Measurements from ENCODE around the gene MLKL. TPM values are rescaled to one million over a fixed set of nuclear protein-coding genes. Genes with fewer than 3 reads are reported as not detected.

The MLKL gene
- total RNA-seq, 1 donor from 2014 or later, result 28.6 TPM

- no peak for TF ChIP-seq CTCF (IDR thresholded peaks at IDR 0.05)
- H3K4me3 ChIP-seq, result no peak overlapping the region
- ATAC-seq (no peak), DNase-seq (no peak)
- H3K36me3 ChIP-seq, result no peaks in the 10 kb centered on the region
- H3K27me3 ChIP-seq, result no peaks in the 10 kb centered on the region
- intact Hi-C loops (cut with DNase I), result no loop called here
- H3K27ac ChIP-seq, result no peak overlapping the region
- no peaks in the 10 kb centered on the region for H3K9me3 ChIP-seq
- H3K4me1 ChIP-seq, result no peaks in the 10 kb centered on the region
Measured at GRCh38 chr16:74735554-74735953, 34.9 kb upstream of the MLKL start.

- no peak for TF ChIP-seq CTCF (IDR thresholded peaks at IDR 0.05)
- Histone ChIP-seq H3K27ac (no peak overlapping the region), H3K4me1 (no peaks in the 10 kb centered on the region), H3K27me3 (no peaks in the 10 kb centered on the region), H3K4me3 (no peak overlapping the region), H3K9me3 (no peaks in the 10 kb centered on the region), H3K36me3 (no peaks in the 10 kb centered on the region)
- intact Hi-C loops (cut with DNase I), result no loop called here
- DNase-seq (no peak), ATAC-seq (no peak)
Measured at GRCh38 chr16:74735162-74735452, 34.4 kb upstream of the MLKL start.

- Histone ChIP-seq H3K36me3 (no peaks in the 10 kb centered on the region), H3K4me1 (no peaks in the 10 kb centered on the region), H3K27me3 (no peaks in the 10 kb centered on the region), H3K4me3 (no peak overlapping the region), H3K9me3 (no peaks in the 10 kb centered on the region), H3K27ac (no peak overlapping the region)
- ATAC-seq (no peak), DNase-seq (no peak)
- intact Hi-C loops (cut with DNase I), result no loop called here
- no peak for TF ChIP-seq CTCF (IDR thresholded peaks at IDR 0.05)
Measured at GRCh38 chr16:74734361-74735161, 33.9 kb upstream of the MLKL start.

GRCh38 chr16:74732707-74733350, 32.2 kb upstream of the MLKL start:
- DNase-seq (no peak), ATAC-seq (no peak)
- Histone ChIP-seq H3K4me3 (no peak overlapping the region), H3K9me3 (no peaks in the 10 kb centered on the region), H3K27me3 (no peaks in the 10 kb centered on the region), H3K36me3 (no peaks in the 10 kb centered on the region), H3K4me1 (no peaks in the 10 kb centered on the region), H3K27ac (no peak overlapping the region)
- TF ChIP-seq CTCF (IDR thresholded peaks at IDR 0.05), result no peak
- intact Hi-C loops (cut with DNase I), result no loop called here

GRCh38 chr16:74731853-74732477, 31.3 kb upstream of the MLKL start:
- H3K27me3 ChIP-seq, result no peaks in the 10 kb centered on the region
- no peak overlapping the region for H3K27ac ChIP-seq
- no peak for DNase-seq
- intact Hi-C loops (cut with DNase I), result no loop called here
- H3K36me3 ChIP-seq, result no peaks in the 10 kb centered on the region
- ATAC-seq, result no peak
- no peaks in the 10 kb centered on the region for H3K4me1 ChIP-seq
- no peak overlapping the region for H3K4me3 ChIP-seq
- no peak for TF ChIP-seq CTCF (IDR thresholded peaks at IDR 0.05)
- peaks cover 2% of the 10 kb centered on the region for H3K9me3 ChIP-seq
